WTC11 (cell line): Measurements from ENCODE around the gene SLC10A7. TPM values are rescaled to one million over a fixed set of nuclear protein-coding genes. Genes with fewer than 3 reads are reported as not detected.
A peak's percentile ranks its signal among the peaks of the same experiment; 100 is the strongest.

Experiments used
- ATAC-seq: fragments of 200-7000 bp; cut with Tn5 transposase; 2 replicates; pipeline ENCODE4 v1.10.0; 2021; ENCODE audit warnings: mild to moderate bottlenecking, moderate library complexity
- CTCF ChIA-PET: fragments of 300-600 bp; sonication (Branson Sonifier 250); formaldehyde crosslinking; loops from one replicate; lab custom pipeline; 2021; ENCODE audit warnings: antibody characterized with exemption; lab: Charles Lee
- POLR2A ChIA-PET: fragments of 350-600 bp; sonication (Branson Sonifier 250); formaldehyde crosslinking; loops from one replicate; lab custom pipeline; 2021; ENCODE audit warnings: antibody characterized with exemption; lab: Charles Lee
- DNase-seq: peaks from one replicate; pipeline ENCODE4 v3.0.0; 2021; ENCODE audit warnings: low spot score
- H3K27ac Mint-ChIP-seq: 2 replicates; pipeline ENCODE4 v1.8.0; 2021; ENCODE audit warnings: mixed read lengths
- H3K27me3 Mint-ChIP-seq: 2 replicates; pipeline ENCODE4 v1.8.0; 2021; ENCODE audit warnings: low read depth, mild to moderate bottlenecking, moderate library complexity, mixed read lengths
- H3K36me3 Mint-ChIP-seq: 2 replicates; pipeline ENCODE4 v1.8.0; 2021; ENCODE audit warnings: mixed read lengths
- H3K4me1 Mint-ChIP-seq: 2 replicates; pipeline ENCODE4 v1.8.0; 2022; ENCODE audit warnings: mixed read lengths
- H3K4me3 Mint-ChIP-seq: 2 replicates; pipeline ENCODE4 v1.8.0; 2021; ENCODE audit warnings: mild to moderate bottlenecking, moderate library complexity, mixed read lengths
- H3K9me3 Mint-ChIP-seq: 2 replicates; pipeline ENCODE4 v1.8.0; 2021; ENCODE audit warnings: mixed read lengths
- ATF3 ChIP-seq: sonication (generic); formaldehyde crosslinking; conservative IDR thresholded peaks from 2 replicates; pipeline ENCODE4 v1.8.1; 2022; ENCODE audit warnings: mild to moderate bottlenecking, missing genetic modification reagents
- ERG ChIP-seq: fragments of 250-450 bp; sonication (Bioruptor Pico); IDR thresholded peaks from 2 replicates; pipeline ENCODE4 v1.8.0; 2021; ENCODE audit warnings: mild to moderate bottlenecking
- GRHL2 ChIP-seq: fragments of 250-450 bp; sonication (Bioruptor Pico); IDR thresholded peaks from 2 replicates; pipeline ENCODE4 v1.8.0; 2022; ENCODE audit warnings: mild to moderate bottlenecking, moderate library complexity; ENCODE audit not compliant: insufficient replicate concordance, severe bottlenecking
- HMGXB4 ChIP-seq: sonication (generic); formaldehyde crosslinking; IDR thresholded peaks from 2 replicates; pipeline ENCODE4 v1.8.1; 2023; ENCODE audit warnings: mild to moderate bottlenecking, moderate library complexity, missing genetic modification reagents
- IRF1 ChIP-seq: sonication (generic); formaldehyde crosslinking; IDR thresholded peaks from 2 replicates; pipeline ENCODE4 v1.8.0; 2023; ENCODE audit warnings: missing genetic modification reagents
- JUN ChIP-seq: sonication (generic); formaldehyde crosslinking; IDR thresholded peaks from 2 replicates; pipeline ENCODE4 v1.8.0; 2023; ENCODE audit warnings: mild to moderate bottlenecking, missing genetic modification reagents
- NR1H2 ChIP-seq: sonication (generic); formaldehyde crosslinking; IDR thresholded peaks from 2 replicates; pipeline ENCODE4 v1.9.0; 2021; ENCODE audit warnings: mild to moderate bottlenecking, moderate library complexity, missing genetic modification reagents
- NR2C2 ChIP-seq: sonication (generic); formaldehyde crosslinking; IDR thresholded peaks from 2 replicates; pipeline ENCODE4 v1.8.0; 2022; ENCODE audit warnings: mild to moderate bottlenecking, missing genetic modification reagents
- PRRX2 ChIP-seq: fragments of 250-450 bp; sonication (Bioruptor Pico); IDR thresholded peaks from 2 replicates; pipeline ENCODE4 v1.8.0; 2021; ENCODE audit warnings: mild to moderate bottlenecking
- TCF7 ChIP-seq: sonication (generic); formaldehyde crosslinking; IDR thresholded peaks from 2 replicates; pipeline ENCODE4 v1.8.0; 2022; ENCODE audit warnings: mild to moderate bottlenecking, low read depth, missing genetic modification reagents, moderate library complexity
- USF2 ChIP-seq: sonication (generic); formaldehyde crosslinking; IDR thresholded peaks from 2 replicates; pipeline ENCODE4 v1.8.1; 2023; ENCODE audit warnings: mild to moderate bottlenecking, missing genetic modification reagents, moderate library complexity
- ZBTB43 ChIP-seq: sonication (generic); formaldehyde crosslinking; IDR thresholded peaks from 2 replicates; pipeline ENCODE4 v1.8.1; 2023; ENCODE audit warnings: mild to moderate bottlenecking, missing genetic modification reagents
- ZNF138 ChIP-seq: sonication (generic); formaldehyde crosslinking; conservative IDR thresholded peaks from 2 replicates; pipeline ENCODE4 v1.8.1; 2022; ENCODE audit warnings: mild to moderate bottlenecking, moderate library complexity, missing genetic modification reagents
- ZNF281 ChIP-seq: sonication (generic); formaldehyde crosslinking; IDR thresholded peaks from 2 replicates; pipeline ENCODE4 v1.8.0; 2023; ENCODE audit warnings: mild to moderate bottlenecking, missing genetic modification reagents
- ZNF317 ChIP-seq: sonication (generic); formaldehyde crosslinking; IDR thresholded peaks from 2 replicates; pipeline ENCODE4 v1.8.1; 2023; ENCODE audit warnings: low read depth, mild to moderate bottlenecking, moderate library complexity, missing genetic modification reagents, borderline replicate concordance
- ZNF396 ChIP-seq: fragments of 250-450 bp; sonication (Bioruptor Pico); IDR thresholded peaks from 2 replicates; pipeline ENCODE4 v1.8.0; 2021; ENCODE audit warnings: mild to moderate bottlenecking, moderate library complexity, borderline replicate concordance
- ZNF423 ChIP-seq: fragments of 250-450 bp; sonication (Bioruptor Pico); IDR thresholded peaks from 2 replicates; pipeline ENCODE4 v2.1.2; 2022; ENCODE audit warnings: mild to moderate bottlenecking, moderate library complexity
- total RNA-seq: library from RNA; stranded (reverse); gene quantifications from 3 replicates; pipeline ENCODE4 v1.2.3, GENCODE V29; 2021

The SLC10A7 gene
- total RNA-seq, 1 experiment from 2014 or later = 5.0 TPM

GRCh38 chr4:146514651-146515357, 6.9 kb downstream of the SLC10A7 start:
- DNase-seq (no peak), ATAC-seq (peak; percentile 60)
- POLR2A ChIA-PET = no interaction called here
- TF ChIP-seq ZNF396 (CRISPR knock-in tag) (no peak), ZNF138 (CRISPR knock-in tag) (no peak), IRF1 (CRISPR knock-in tag) (no peak), PRRX2 (CRISPR knock-in tag) (no peak), NR2C2 (CRISPR knock-in tag) (no peak), HMGXB4 (CRISPR knock-in tag) (no peak), NR1H2 (no peak), TCF7 (CRISPR knock-in tag) (no peak), GRHL2 (CRISPR knock-in tag) (no peak), USF2 (CRISPR knock-in tag) (no peak), ZNF317 (no peak), ZNF423 (CRISPR knock-in tag) (no peak), ZBTB43 (no peak)
- CTCF ChIA-PET = no interaction called here
- Mint-ChIP-seq H3K4me1 (0 out of 2 replicates have a peak, but pooled peaks cover 3% of the 10 kb centered on the region), H3K27me3 (peaks cover 9% of the 10 kb centered on the region), H3K27ac (no peak overlapping the region), H3K36me3 (no peaks in the 10 kb centered on the region), H3K9me3 (no peaks in the 10 kb centered on the region), H3K4me3 (no peak overlapping the region)

GRCh38 chr4:146513548-146513947, 8.2 kb downstream of the SLC10A7 start:
- POLR2A ChIA-PET = no interaction called here
- no peak for TF ChIP-seq ATF3
- no peaks in the 10 kb centered on the region for H3K9me3 Mint-ChIP-seq
- H3K27me3 Mint-ChIP-seq = peaks cover 6% of the 10 kb centered on the region
- no peak overlapping the region for H3K27ac Mint-ChIP-seq
- CTCF ChIA-PET = no interaction called here
- no peaks in the 10 kb centered on the region for H3K36me3 Mint-ChIP-seq
- no peaks in the 10 kb centered on the region for H3K4me1 Mint-ChIP-seq
- DNase-seq = no peak
- ATAC-seq = no peak
- H3K4me3 Mint-ChIP-seq = no peak overlapping the region

- Mint-ChIP-seq H3K36me3 (no peaks in the 10 kb centered on the region), H3K4me1 (no peaks in the 10 kb centered on the region), H3K27me3 (no peaks in the 10 kb centered on the region), H3K9me3 (no peaks in the 10 kb centered on the region), H3K4me3 (no peak overlapping the region), H3K27ac (no peak overlapping the region)
- CTCF ChIA-PET = no interaction called here
- TF ChIP-seq ZNF281 (CRISPR knock-in tag) = no peak
- no peak for TF ChIP-seq ERG (CRISPR knock-in tag)
- TF ChIP-seq JUN (CRISPR knock-in tag) = no peak
- no peak for TF ChIP-seq HMGXB4 (CRISPR knock-in tag)
- no peak for DNase-seq
- POLR2A ChIA-PET = no interaction called here
- no peak for ATAC-seq
Observed at GRCh38 chr4:146511381-146511780, 10.4 kb downstream of the SLC10A7 start.
